Right atrium auricular region (tissue), 2 donors: Measurements from ENCODE around the gene SFSWAP. TPM values are rescaled to one million over a fixed set of nuclear protein-coding genes. Genes with fewer than 3 reads are reported as not detected.

Experiments used
- DNase-seq: peaks from one replicate; pipeline ENCODE4 v3.0.0-alpha.2; 2019; ENCODE audit warnings: low spot score
- H3K27ac ChIP-seq, 2 donors: fragments of 200-600 bp; sonication (generic); 1 replicate in 1 of 2; 2 replicates in 1 of 2; pipeline ENCODE4 v1.5.1; 2016 to 2019
- H3K27me3 ChIP-seq, 2 donors: fragments of 200-600 bp; sonication (generic); one replicate each; pipeline versions ENCODE4 v1.5.1 to v1.6.0; 2017 to 2019
- H3K36me3 ChIP-seq: fragments of 200-600 bp; sonication (generic); one replicate; pipeline ENCODE4 v1.5.1; 2016
- H3K4me1 ChIP-seq, 2 donors: fragments of 200-600 bp; sonication (generic); one replicate each; pipeline versions ENCODE4 v1.5.1 to v1.6.0; 2017 to 2019
- H3K4me3 ChIP-seq, 2 donors: fragments of 200-600 bp; sonication (generic); 1 replicate in 1 of 2; 2 replicates in 1 of 2; pipeline ENCODE4 v1.5.1; 2017 to 2019; ENCODE audit warnings: mild to moderate bottlenecking in 1 of 2, moderate library complexity in 1 of 2
- H3K9me3 ChIP-seq, 2 donors: fragments of 200-600 bp; sonication (generic); one replicate each; pipeline ENCODE4 v1.5.1; 2019
- total RNA-seq, 2 donors: library from RNA; depleted of rRNA; stranded (reverse); fragments of >200 nt; gene quantifications; one replicate each; pipeline ENCODE4 v1.1.0, GENCODE V29; 2016
- TF ChIP-seq, protein P1 (sequence below), 2 donors: fragments of 200-600 bp; sonication (generic); IDR thresholded peaks; one replicate each; pipeline ENCODE4 v1.5.1; 2019; ENCODE audit warnings: antibody characterized with exemption in 2 of 2

Gene SFSWAP
- total RNA-seq, 2 donors from 2014 or later = 11.4 to 12.3 TPM

GRCh38 chr12:131827961-131828534, 117.2 kb downstream of the SFSWAP start, which contains the start of gene MMP17:
MMP17 (plus strand) TSS chr12:131828393; CDS start chr12:131828495, 102 bp downstream.
- H3K9me3 ChIP-seq = no peaks in the 10 kb centered on the region
- H3K4me1 ChIP-seq = peaks cover 0 to 45% of the 10 kb centered on the region in 2 donors
- H3K27ac ChIP-seq = peak within 1 kb of the TSS in 1 of 2 donors; percentile 23
- H3K36me3 ChIP-seq = no peaks in the 10 kb centered on the region
- TF ChIP-seq, protein P1, sequence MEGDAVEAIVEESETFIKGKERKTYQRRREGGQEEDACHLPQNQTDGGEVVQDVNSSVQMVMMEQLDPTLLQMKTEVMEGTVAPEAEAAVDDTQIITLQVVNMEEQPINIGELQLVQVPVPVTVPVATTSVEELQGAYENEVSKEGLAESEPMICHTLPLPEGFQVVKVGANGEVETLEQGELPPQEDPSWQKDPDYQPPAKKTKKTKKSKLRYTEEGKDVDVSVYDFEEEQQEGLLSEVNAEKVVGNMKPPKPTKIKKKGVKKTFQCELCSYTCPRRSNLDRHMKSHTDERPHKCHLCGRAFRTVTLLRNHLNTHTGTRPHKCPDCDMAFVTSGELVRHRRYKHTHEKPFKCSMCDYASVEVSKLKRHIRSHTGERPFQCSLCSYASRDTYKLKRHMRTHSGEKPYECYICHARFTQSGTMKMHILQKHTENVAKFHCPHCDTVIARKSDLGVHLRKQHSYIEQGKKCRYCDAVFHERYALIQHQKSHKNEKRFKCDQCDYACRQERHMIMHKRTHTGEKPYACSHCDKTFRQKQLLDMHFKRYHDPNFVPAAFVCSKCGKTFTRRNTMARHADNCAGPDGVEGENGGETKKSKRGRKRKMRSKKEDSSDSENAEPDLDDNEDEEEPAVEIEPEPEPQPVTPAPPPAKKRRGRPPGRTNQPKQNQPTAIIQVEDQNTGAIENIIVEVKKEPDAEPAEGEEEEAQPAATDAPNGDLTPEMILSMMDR (IDR thresholded peaks at IDR 0.05) = peak in 1 of 2 donors; percentile 35
- no peak for DNase-seq
- H3K27me3 ChIP-seq = peaks cover 4 to 7% of the 10 kb centered on the region in 2 donors
- peak within 1 kb of the TSS; percentile 39 to 56 for H3K4me3 ChIP-seq

DNA sequence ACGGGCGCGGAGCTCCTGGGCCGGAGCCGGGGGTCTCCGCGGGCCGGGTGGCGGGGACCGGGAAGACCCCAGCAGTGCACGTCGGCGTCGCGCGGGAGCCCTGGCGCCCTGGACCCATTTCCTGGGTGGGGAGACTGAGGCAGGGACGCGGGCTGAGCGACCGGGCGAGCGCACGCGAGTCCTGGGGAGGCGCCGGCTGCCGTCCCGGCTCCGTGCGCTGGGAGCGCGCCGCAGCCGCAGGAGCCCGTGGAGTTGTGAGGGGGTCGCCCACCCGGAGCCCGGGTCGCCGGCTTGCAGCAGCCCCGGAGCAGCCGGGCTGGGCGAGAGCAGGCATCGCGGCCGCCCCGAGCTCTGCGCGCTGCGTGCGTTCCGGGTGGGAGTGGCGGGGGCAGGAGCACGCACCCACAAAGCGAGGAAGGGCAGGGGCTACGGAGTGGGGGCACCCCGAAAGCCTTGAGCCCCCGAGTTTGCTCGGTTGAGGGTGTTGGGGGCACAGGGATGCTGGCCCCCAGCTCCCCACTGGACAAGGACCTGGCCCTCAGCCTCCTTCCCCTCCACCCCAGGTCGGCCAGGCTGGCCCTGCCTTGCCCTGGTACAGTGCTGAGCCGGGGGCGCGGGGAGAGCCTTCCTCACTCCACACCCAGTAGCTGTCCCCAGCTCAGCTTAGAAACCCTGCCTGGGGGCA, 117.9 kb downstream of the SFSWAP start:
- Histone ChIP-seq H3K4me3 (peak overlapping the region; percentile 39 to 56), H3K27me3 (peaks cover 4 to 12% of the 10 kb centered on the region in 2 donors), H3K27ac (peak overlapping the region in 1 of 2 donors; percentile 23), H3K36me3 (no peaks in the 10 kb centered on the region), H3K4me1 (peaks cover 0 to 45% of the 10 kb centered on the region in 2 donors), H3K9me3 (no peaks in the 10 kb centered on the region)
- no peak for DNase-seq
- TF ChIP-seq, protein P1 (IDR thresholded peaks at IDR 0.05) = no peak

DNA sequence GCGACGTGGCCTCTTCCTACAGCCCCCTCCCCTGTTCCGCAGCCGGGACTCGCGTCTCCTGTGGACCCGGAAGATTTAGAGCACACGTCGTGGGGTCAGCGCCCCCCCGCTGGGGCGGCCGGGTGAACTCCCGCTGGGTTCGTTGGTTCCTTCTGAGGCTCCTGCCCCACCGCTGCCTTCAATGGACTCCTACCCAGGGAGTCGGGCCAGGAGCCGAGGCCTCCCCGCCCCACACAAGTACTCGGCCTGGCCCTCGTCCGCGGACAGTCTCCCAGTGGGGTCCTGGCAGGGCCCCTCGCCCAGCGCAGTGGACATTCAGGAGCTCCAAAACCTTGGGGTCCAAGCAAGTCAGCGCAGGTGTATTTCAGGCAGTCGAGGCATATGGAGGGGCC, 118.5 kb downstream of the SFSWAP start:
- Histone ChIP-seq H3K27me3 (peaks cover 4 to 15% of the 10 kb centered on the region in 2 donors), H3K4me1 (peaks cover 0 to 45% of the 10 kb centered on the region in 2 donors), H3K4me3 (peak overlapping the region; percentile 39 to 56), H3K27ac (peak overlapping the region in 1 of 2 donors; percentile 23), H3K9me3 (no peaks in the 10 kb centered on the region), H3K36me3 (no peaks in the 10 kb centered on the region)
- DNase-seq = no peak
- TF ChIP-seq, protein P1 (IDR thresholded peaks at IDR 0.05) = no peak

DNA sequence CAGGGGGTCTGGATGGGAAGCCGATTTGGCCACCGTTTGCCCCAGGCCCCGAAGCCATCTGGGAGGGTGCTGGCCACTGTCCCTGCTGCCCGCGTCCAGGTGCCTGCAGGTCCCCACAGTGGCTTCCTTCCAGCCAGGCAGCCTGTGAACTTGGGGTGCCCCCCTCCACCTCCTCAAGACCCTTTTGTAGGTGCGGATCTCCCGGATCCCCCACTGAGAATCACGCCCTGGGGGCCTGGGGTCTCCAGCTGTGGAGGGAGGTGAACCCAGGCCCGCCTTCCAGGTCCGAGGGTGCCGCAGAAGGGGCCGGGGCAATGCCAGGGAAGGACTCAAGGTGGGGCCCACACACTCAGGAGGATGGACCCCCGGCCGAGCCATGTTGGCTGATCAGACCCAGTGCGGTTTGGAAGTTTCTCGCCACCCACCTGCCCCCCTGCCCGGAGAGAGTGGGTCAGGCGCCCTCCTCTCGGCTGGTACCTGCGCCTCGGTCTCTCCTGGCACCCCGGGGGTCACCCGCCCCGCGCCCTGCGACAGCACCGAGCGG, 119.0 kb downstream of the SFSWAP start:
- peaks cover 4 to 15% of the 10 kb centered on the region in 2 donors for H3K27me3 ChIP-seq
- TF ChIP-seq, protein P1 (IDR thresholded peaks at IDR 0.05) = no peak

GRCh38 chr12:131830335-131830913, 119.5 kb downstream of the SFSWAP start:
- Histone ChIP-seq H3K36me3 (no peaks in the 10 kb centered on the region), H3K4me3 (peak overlapping the region; percentile 30 to 56), H3K27ac (peak overlapping the region; percentile 47 to 61), H3K27me3 (peaks cover 4 to 15% of the 10 kb centered on the region in 2 donors), H3K9me3 (no peaks in the 10 kb centered on the region), H3K4me1 (peaks cover 0 to 45% of the 10 kb centered on the region in 2 donors)
- DNase-seq = no peak
- TF ChIP-seq, protein P1 (IDR thresholded peaks at IDR 0.05) = peak in 1 of 2 donors; percentile 74

More for the DNA sequence above, 119.0 kb downstream of the SFSWAP start:
- Histone ChIP-seq H3K4me3 (peak overlapping the region; percentile 30 to 56), H3K9me3 (no peaks in the 10 kb centered on the region), H3K4me1 (peaks cover 0 to 45% of the 10 kb centered on the region in 2 donors), H3K36me3 (no peaks in the 10 kb centered on the region), H3K27ac (peak overlapping the region; percentile 47 to 61)
- no peak for DNase-seq
